Measurements from ENCODE around the gene GDF10. TPM values are rescaled to one million over a fixed set of nuclear protein-coding genes. Genes with fewer than 3 reads are reported as not detected.

The GDF10 gene
- total and polyA plus RNA-seq, 2 donors (not counting 3 experiments of a cell fraction or from before 2014, with no cell fraction given) = not detected

DNA sequence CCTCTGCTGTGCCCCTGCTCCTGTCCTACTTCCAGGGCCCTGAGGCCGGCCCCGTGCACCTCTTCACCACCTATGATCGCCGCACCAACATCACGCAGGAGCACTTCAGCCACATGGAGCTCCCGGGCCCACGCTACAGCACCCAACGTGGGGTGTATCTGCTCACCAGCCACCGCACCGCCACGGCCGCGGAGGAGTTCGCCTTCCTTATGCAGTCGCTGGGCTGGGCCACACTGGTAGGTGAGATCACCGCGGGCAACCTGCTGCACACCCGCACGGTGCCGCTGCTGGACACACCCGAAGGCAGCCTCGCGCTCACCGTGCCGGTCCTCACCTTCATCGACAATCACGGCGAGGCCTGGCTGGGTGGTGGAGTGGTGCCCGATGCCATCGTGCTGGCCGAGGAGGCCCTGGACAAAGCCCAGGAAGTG lies 50.0 kb downstream of the GDF10 start:
- no peaks in the 10 kb centered on the region for H3K27me3 ChIP-seq (ENCODE audit: control insufficient read depth in 2 of 2, insufficient read depth in 2 of 2, low read length in 2 of 2)
- H3K36me3 ChIP-seq (ENCODE audit: control insufficient read depth in 2 of 2, extremely low read depth in 1 of 2, insufficient read depth in 2 of 2, low read length in 2 of 2) = no peaks in the 10 kb centered on the region
- no peak overlapping the region for H3K9ac ChIP-seq (replicated peaks; ENCODE audit: extremely low read depth, insufficient read depth, low read length)
- DNase-seq (ENCODE audit: low read depth, low spot score) (no peak), FAIRE-seq (no peak)
- no peaks in the 10 kb centered on the region for H3K4me1 ChIP-seq (ENCODE audit: control insufficient read depth, extremely low read depth, insufficient read depth, low read length)
- H3K9me3 ChIP-seq (replicated peaks; ENCODE audit: control insufficient read depth, insufficient read depth, low read length) = no peaks in the 10 kb centered on the region
- intact Hi-C loops (cut with micrococcal nuclease) = no loop called here
- no peaks in the 10 kb centered on the region for H3K79me2 ChIP-seq (ENCODE audit: control insufficient read depth, insufficient read depth, low read length)
- no TSS peak for BruUV-seq (replicated peaks)
- no peak overlapping the region for H3K4me2 ChIP-seq (ENCODE audit: insufficient read depth, low read length)
- ChIA-PET POLR2A (interaction anchor here (0.5 kb wide), 1 partner anchor 1149 kb away, joined by 3 read pairs; no protein-coding TSS in a partner anchor), CTCF (interaction anchor here (1.1 kb wide), 1 partner anchor 10 kb away, joined by 4 read pairs; no protein-coding TSS in a partner anchor)
- no peaks in the 10 kb centered on the region for H3K9me1 ChIP-seq (replicated peaks; ENCODE audit: control insufficient read depth, extremely low read depth, insufficient read depth, low read length)
- no peak overlapping the region for H2AFZ ChIP-seq (ENCODE audit: low read depth, low read length)
- dilution Hi-C loops (cut with MboI; ENCODE audit: extremely low pct_ligation_motif_present, low sequenced_read_pairs) = no loop called here
- no peak overlapping the region for H3K4me3 ChIP-seq (replicated peaks in 1 of 3; ENCODE audit: insufficient read depth in 1 of 3, low read depth in 1 of 3, low read length in 3 of 3)
- H4K20me1 ChIP-seq (replicated peaks; ENCODE audit: control insufficient read depth, extremely low read depth, insufficient read depth, low read length) = no peaks in the 10 kb centered on the region
- TF ChIP-seq POLR2AphosphoS5 (IDR thresholded peaks at IDR 0.05; ENCODE audit: insufficient read depth, low read depth, low read length) (no peak), CTCF (IDR thresholded peaks at IDR 0.05; ENCODE audit: extremely low read depth in 1 of 2, insufficient read depth in 1 of 2, low read depth in 1 of 2, low read length in 2 of 2) (no peak), MAX (IDR thresholded peaks at IDR 0.05; ENCODE audit: insufficient read depth, insufficient read length) (no peak), POLR2A (IDR thresholded peaks at IDR 0.05; ENCODE audit: low read depth, low read length) (no peak), GATA2 (IDR thresholded peaks at IDR 0.05; ENCODE audit: insufficient read depth, insufficient read length, low read depth, low read length) (no peak), FOS (IDR thresholded peaks at IDR 0.05; ENCODE audit: borderline replicate concordance, insufficient read depth, low read length) (no peak), EZH2 (IDR thresholded peaks at IDR 0.05; ENCODE audit: borderline replicate concordance, low read depth, low read length, severe bottlenecking) (no peak)
- H3K27ac ChIP-seq (ENCODE audit: insufficient read depth, low read depth, low read length) = no peak overlapping the region
